GM23248 (cell line): ENCODE results near the gene AMPH. TPM values are rescaled to one million over a fixed set of nuclear protein-coding genes. Genes with fewer than 3 reads are reported as not detected.

ENCODE experiments used
- DNase-seq: peaks from one replicate; pipeline ENCODE4 v3.0.0-alpha.2; 2015
- H2AFZ ChIP-seq: fragments of 200-600 bp; sonication (generic); 2 replicates; pipeline ENCODE4 v1.6.1; 2016; ENCODE audit warnings: antibody characterized with exemption
- H3F3A ChIP-seq: fragments of 200-600 bp; sonication (generic); 2 replicates; pipeline ENCODE4 v1.6.1; 2016; ENCODE audit warnings: mild to moderate bottlenecking, antibody characterized with exemption, mixed run types; ENCODE audit not compliant: insufficient read depth
- H3K27ac ChIP-seq: fragments of 200-600 bp; sonication (generic); 2 replicates; pipeline ENCODE4 v1.5.1; 2016; ENCODE audit warnings: mild to moderate bottlenecking
- H3K27me3 ChIP-seq: fragments of 200-600 bp; sonication (generic); replicated peaks from 2 replicates; pipeline ENCODE4 v1.6.1; 2016; ENCODE audit warnings: mild to moderate bottlenecking; ENCODE audit not compliant: insufficient read depth
- H3K36me3 ChIP-seq: fragments of 200-600 bp; sonication (generic); 2 replicates; pipeline ENCODE4 v1.6.1; 2016; ENCODE audit warnings: low read depth, mild to moderate bottlenecking
- H3K4me1 ChIP-seq: fragments of 200-600 bp; sonication (generic); 2 replicates; pipeline ENCODE4 v1.6.1; 2016; ENCODE audit warnings: mild to moderate bottlenecking; ENCODE audit not compliant: insufficient read depth
- H3K4me2 ChIP-seq: fragments of 200-600 bp; sonication (generic); one replicate; pipeline ENCODE4 v1.6.1; 2016; ENCODE audit warnings: mild to moderate bottlenecking; ENCODE audit not compliant: unreplicated experiment
- H3K4me3 ChIP-seq: fragments of 200-600 bp; sonication (generic); 2 replicates; pipeline ENCODE4 v1.5.1; 2016; ENCODE audit warnings: mild to moderate bottlenecking
- H3K79me2 ChIP-seq: fragments of 200-600 bp; sonication (generic); 2 replicates; pipeline ENCODE4 v1.6.1; 2016; ENCODE audit warnings: mild to moderate bottlenecking; ENCODE audit not compliant: insufficient read depth
- H3K9ac ChIP-seq: fragments of 200-600 bp; sonication (generic); 2 replicates; pipeline ENCODE4 v1.6.1; 2016; ENCODE audit warnings: mild to moderate bottlenecking
- H3K9me2 ChIP-seq: fragments of 200-600 bp; sonication (generic); 2 replicates; pipeline ENCODE4 v1.6.1; 2016; ENCODE audit warnings: mixed run types, mild to moderate bottlenecking, moderate library complexity; ENCODE audit not compliant: insufficient read depth
- H3K9me3 ChIP-seq: fragments of 200-600 bp; sonication (generic); one replicate; pipeline ENCODE4 v1.6.1; 2017; ENCODE audit warnings: low read depth
- H4K20me1 ChIP-seq: fragments of 200-600 bp; sonication (generic); 2 replicates; pipeline ENCODE4 v1.6.0; 2016; ENCODE audit not compliant: insufficient read depth
- EZH2 ChIP-seq: fragments of 200-600 bp; sonication (generic); IDR thresholded peaks from 2 replicates; pipeline ENCODE4 v1.6.1; 2018; ENCODE audit warnings: antibody characterized with exemption, mild to moderate bottlenecking; ENCODE audit not compliant: insufficient read depth, poor library complexity, severe bottlenecking
- EZH2phosphoT487 ChIP-seq: fragments of 200-600 bp; sonication (generic); IDR thresholded peaks from 2 replicates; pipeline ENCODE4 v1.6.1; 2018; ENCODE audit warnings: antibody characterized with exemption, moderate library complexity, mild to moderate bottlenecking, low read depth; ENCODE audit not compliant: insufficient read depth
- WGBS, 2 experiments: methylation state at CpG; one replicate each; pipeline ENCODE4 v1.1.6; 2015 to 2017; ENCODE audit warnings: low lambda C conversion rate in 2 of 2, low coverage in 1 of 2; ENCODE audit errors: missing lambda C conversion rate in 2 of 2; 5-methylcytosine and 5-hydroxymethylcytosine counted together
- in situ Hi-C: fragments of 300-500 bp; cut with MboI; formaldehyde crosslinking; loops from 2 replicates; pipeline ENCODE4 v1.15.0; 2020
- polyA plus RNA-seq: library from polyadenylated mRNA; unstranded; fragments of >200 nt; fragmentation: Nextera tagmentation; extraction: Ambion mirVana; gene quantifications from 2 replicates; pipeline ENCODE4 v1.2.1, GENCODE V29; 2016
- total RNA-seq: library from RNA; depleted of rRNA; stranded (reverse); fragments of >200 nt; shearing (Covaris generic); gene quantifications from 2 replicates; pipeline ENCODE4 v1.2.3, GENCODE V29; 2014

AMPH gene
- total and polyA plus RNA-seq, 2 experiments from 2014 or later: 3.1 to 4.9 TPM

DNA sequence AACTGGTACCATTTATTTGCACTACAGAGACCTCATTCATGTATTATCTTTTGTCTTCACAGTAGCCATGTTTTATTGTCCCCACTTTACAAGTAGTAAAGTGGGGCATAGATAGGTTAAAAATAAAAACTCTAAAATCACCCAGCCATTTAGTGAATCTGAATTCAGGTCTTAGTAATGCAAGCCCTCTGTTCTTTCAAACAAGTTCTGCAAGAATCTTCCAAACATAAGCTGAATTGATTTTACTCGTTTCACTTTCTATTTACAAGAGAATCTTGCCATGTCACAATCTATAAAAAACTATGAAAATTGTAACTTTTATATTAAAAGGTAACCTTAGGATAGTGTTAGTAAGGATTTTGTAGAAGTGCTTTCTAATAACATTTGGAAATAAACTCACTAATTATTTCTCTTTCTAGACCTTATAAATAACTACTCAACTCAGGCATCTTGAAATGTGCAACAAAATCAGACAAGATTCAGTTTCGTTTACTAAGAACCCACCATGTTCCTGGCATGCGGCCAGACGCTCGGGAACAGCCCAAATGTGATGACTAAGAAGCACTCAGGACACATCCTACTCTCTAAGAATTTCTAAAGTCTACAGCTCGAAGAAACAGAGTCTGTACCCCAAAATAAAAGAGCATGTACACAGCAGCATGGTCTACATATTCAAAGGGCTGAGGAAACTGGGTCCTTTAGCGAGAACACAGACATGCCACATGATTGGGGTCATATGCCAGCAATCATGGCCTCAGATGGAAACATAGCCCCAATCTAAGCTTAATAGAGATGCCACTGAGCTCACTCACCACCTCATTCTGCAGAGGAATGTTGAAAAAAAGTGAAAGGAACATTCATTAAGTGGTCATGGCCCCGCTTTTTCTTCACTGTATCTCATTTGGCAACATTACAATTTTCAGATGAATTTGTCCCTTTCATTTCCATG lies 167.6 kb downstream of the AMPH start:
- Histone ChIP-seq H3F3A (no peaks in the 10 kb centered on the region), H3K36me3 (no peaks in the 10 kb centered on the region), H3K27ac (no peak overlapping the region), H4K20me1 (no peaks in the 10 kb centered on the region), H3K9me2 (no peaks in the 10 kb centered on the region), H3K9me3 (no peaks in the 10 kb centered on the region), H3K9ac (no peak overlapping the region), H3K27me3 (no peaks in the 10 kb centered on the region), H3K79me2 (no peaks in the 10 kb centered on the region), H3K4me1 (peaks cover 10% of the 10 kb centered on the region), H3K4me2 (peak overlapping the region; percentile 35), H2AFZ (no peak overlapping the region), H3K4me3 (0 out of 2 replicates have a peak overlapping the region, but pooled peaks have one; percentile 6)
- WGBS, 2 experiments: 16 to 17% methylated on average over 8 of the region's 8 CpGs
- in situ Hi-C loops: no loop called here
- TF ChIP-seq EZH2 (no peak), EZH2phosphoT487 (no peak)
- peak; percentile 66 for DNase-seq

- no peak overlapping the region for H3K9ac ChIP-seq
- H2AFZ ChIP-seq: no peak overlapping the region
- no peaks in the 10 kb centered on the region for H3K9me2 ChIP-seq
- H3K79me2 ChIP-seq: no peaks in the 10 kb centered on the region
- in situ Hi-C loops: no loop called here
- no peaks in the 10 kb centered on the region for H3K9me3 ChIP-seq
- TF ChIP-seq EZH2phosphoT487 (no peak), EZH2 (no peak)
- no peak overlapping the region for H3K4me3 ChIP-seq
- no peak overlapping the region for H3K4me2 ChIP-seq
- H3F3A ChIP-seq: no peaks in the 10 kb centered on the region
- peaks cover 10% of the 10 kb centered on the region for H3K4me1 ChIP-seq
- no peak overlapping the region for H3K27ac ChIP-seq
- H3K27me3 ChIP-seq: no peaks in the 10 kb centered on the region
- no peaks in the 10 kb centered on the region for H4K20me1 ChIP-seq
- DNase-seq: no peak
- WGBS, 2 experiments: 95 to 97% methylated on average over 11 of the region's 11 CpGs
- H3K36me3 ChIP-seq: no peaks in the 10 kb centered on the region
Measured at GRCh38 chr7:38462819-38463218, 168.4 kb downstream of the AMPH start.

GRCh38 chr7:38461887-38462286 lies 169.3 kb downstream of the AMPH start:
- in situ Hi-C loops: no loop called here
- Histone ChIP-seq H3K9ac (no peak overlapping the region), H3K79me2 (no peaks in the 10 kb centered on the region), H3K27ac (no peak overlapping the region), H3K9me3 (no peaks in the 10 kb centered on the region), H3F3A (no peaks in the 10 kb centered on the region), H3K36me3 (no peaks in the 10 kb centered on the region), H3K9me2 (no peaks in the 10 kb centered on the region), H3K4me3 (no peak overlapping the region), H3K4me1 (peaks cover 10% of the 10 kb centered on the region), H2AFZ (no peak overlapping the region), H3K27me3 (no peaks in the 10 kb centered on the region), H3K4me2 (no peak overlapping the region), H4K20me1 (no peaks in the 10 kb centered on the region)
- 95% methylated on average over 7 of the region's 7 CpGs for WGBS, 2 experiments
- TF ChIP-seq EZH2phosphoT487: no peak
- no peak for TF ChIP-seq EZH2
- no peak for DNase-seq

- Histone ChIP-seq H3K9me3 (no peaks in the 10 kb centered on the region), H3F3A (peaks cover 14% of the 10 kb centered on the region), H3K4me2 (no peak overlapping the region), H3K27me3 (no peaks in the 10 kb centered on the region), H3K36me3 (no peaks in the 10 kb centered on the region), H3K4me3 (no peak overlapping the region), H3K79me2 (no peaks in the 10 kb centered on the region), H3K27ac (no peak overlapping the region), H2AFZ (no peak overlapping the region), H3K9me2 (no peaks in the 10 kb centered on the region), H3K9ac (no peak overlapping the region), H4K20me1 (no peaks in the 10 kb centered on the region), H3K4me1 (peaks cover 14% of the 10 kb centered on the region)
- 96 to 98% methylated on average over 5 of the region's 5 CpGs for WGBS, 2 experiments
- in situ Hi-C loops: loop anchor here (10.0 kb wide), 1 partner anchor 201 kb away; no protein-coding TSS in a partner anchor
- no peak for TF ChIP-seq EZH2
- no peak for TF ChIP-seq EZH2phosphoT487
- DNase-seq: no peak
Measured at GRCh38 chr7:38453826-38454225, 177.3 kb downstream of the AMPH start.
